Astrocyte of the spinal cord (primary cell): ENCODE results near the gene SYNDIG1.
A peak's percentile ranks its signal among the peaks of the same experiment; 100 is the strongest.

Experiments
- DNase-seq: peaks from one replicate; pipeline ENCODE4 v3.0.0; 2011; ENCODE audit warnings: low read depth, low spot score
- H3K4me3 ChIP-seq: 2 replicates; pipeline ENCODE4 v1.5.1; 2011; ENCODE audit warnings: low read depth, mild to moderate bottlenecking, low read length, moderate library complexity
- in situ Hi-C: cut with HindIII; loops from 2 replicates; pipeline ENCODE4 v1.10.0; 2017; ENCODE audit warnings: low sequenced_read_pairs
- TF ChIP-seq, protein P1 (sequence below): IDR thresholded peaks from 2 replicates; pipeline ENCODE4 v1.5.1; 2012; ENCODE audit warnings: low read depth, mild to moderate bottlenecking, low read length, inconsistent platforms

Gene SYNDIG1

DNA sequence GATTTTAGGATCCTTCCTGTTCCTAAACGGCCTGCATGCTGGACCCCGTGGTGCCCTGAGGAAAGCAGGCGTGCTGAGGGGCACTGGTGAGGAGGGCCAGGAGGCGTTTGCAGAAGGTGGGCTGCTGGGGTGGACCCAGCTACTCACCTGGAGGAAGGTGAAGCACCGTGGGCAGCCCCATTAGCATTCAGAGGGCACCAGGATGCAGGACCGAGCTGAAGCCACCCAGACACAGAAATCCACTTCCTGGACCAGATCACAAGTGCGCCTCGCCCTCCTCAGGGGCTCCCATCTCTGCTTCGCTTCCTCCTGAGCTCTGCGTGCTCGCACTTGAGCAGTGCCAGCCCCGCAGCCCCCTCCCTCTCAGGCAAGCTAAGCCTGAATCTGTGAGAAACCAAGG is 187.0 kb downstream of the SYNDIG1 start:
- in situ Hi-C loops: no loop called here
- TF ChIP-seq, protein P1, sequence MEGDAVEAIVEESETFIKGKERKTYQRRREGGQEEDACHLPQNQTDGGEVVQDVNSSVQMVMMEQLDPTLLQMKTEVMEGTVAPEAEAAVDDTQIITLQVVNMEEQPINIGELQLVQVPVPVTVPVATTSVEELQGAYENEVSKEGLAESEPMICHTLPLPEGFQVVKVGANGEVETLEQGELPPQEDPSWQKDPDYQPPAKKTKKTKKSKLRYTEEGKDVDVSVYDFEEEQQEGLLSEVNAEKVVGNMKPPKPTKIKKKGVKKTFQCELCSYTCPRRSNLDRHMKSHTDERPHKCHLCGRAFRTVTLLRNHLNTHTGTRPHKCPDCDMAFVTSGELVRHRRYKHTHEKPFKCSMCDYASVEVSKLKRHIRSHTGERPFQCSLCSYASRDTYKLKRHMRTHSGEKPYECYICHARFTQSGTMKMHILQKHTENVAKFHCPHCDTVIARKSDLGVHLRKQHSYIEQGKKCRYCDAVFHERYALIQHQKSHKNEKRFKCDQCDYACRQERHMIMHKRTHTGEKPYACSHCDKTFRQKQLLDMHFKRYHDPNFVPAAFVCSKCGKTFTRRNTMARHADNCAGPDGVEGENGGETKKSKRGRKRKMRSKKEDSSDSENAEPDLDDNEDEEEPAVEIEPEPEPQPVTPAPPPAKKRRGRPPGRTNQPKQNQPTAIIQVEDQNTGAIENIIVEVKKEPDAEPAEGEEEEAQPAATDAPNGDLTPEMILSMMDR: no peak

GRCh38 chr20:24657196-24657595 is 187.8 kb downstream of the SYNDIG1 start:
- TF ChIP-seq, protein P1: peak; percentile 46
- peak; percentile 91 for DNase-seq
- no peak overlapping the region for H3K4me3 ChIP-seq
- in situ Hi-C loops: no loop called here

More for the DNA sequence above, 187.0 kb downstream of the SYNDIG1 start:
- no peak overlapping the region for H3K4me3 ChIP-seq
- DNase-seq: no peak

- TF ChIP-seq, protein P1: no peak
- peak; percentile 89 for DNase-seq
- H3K4me3 ChIP-seq: no peak overlapping the region
- in situ Hi-C loops: no loop called here
Observed at GRCh38 chr20:24657878-24658620, 188.6 kb downstream of the SYNDIG1 start.

DNA sequence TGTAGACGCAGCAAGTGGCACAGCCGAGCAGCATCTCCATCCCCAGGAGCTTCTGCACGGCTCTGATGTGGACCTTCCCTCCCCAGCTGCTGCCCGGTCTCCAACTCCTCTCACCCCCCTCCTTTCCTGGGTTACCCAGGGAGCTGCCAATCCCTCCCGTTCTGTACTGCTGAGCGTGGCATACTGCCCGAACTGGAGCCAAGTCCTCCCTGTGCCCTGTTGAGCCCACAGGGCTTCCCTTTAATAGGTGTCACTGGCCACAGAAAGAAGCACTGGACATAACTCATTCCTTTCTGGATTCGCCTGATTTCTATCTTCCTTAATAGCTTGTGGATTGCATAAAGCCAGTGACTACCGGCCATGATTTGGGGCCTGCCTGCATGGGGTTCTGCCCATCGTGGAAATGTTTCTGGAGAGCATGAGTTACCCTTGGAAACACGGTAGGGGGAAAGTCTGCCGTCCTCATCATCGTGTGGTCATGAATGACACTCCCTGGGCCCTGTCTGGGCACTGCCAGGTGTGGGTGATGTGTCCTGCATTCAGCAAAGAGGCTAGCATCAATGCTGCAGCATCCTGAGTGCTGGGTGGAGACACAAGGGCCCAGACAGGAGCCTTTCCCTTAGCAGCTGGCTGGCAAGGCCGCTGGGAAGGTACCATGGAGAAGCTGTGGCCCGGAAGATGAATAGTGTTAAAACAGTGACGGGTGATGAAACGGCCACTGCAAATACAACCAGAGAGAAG is 189.7 kb downstream of the SYNDIG1 start:
- TF ChIP-seq, protein P1: no peak
- H3K4me3 ChIP-seq: no peak overlapping the region
- in situ Hi-C loops: no loop called here
- no peak for DNase-seq

GRCh38 chr20:24659835-24660234 is 190.4 kb downstream of the SYNDIG1 start:
- in situ Hi-C loops: no loop called here
- no peak for DNase-seq
- TF ChIP-seq, protein P1: no peak
- no peak overlapping the region for H3K4me3 ChIP-seq

DNA sequence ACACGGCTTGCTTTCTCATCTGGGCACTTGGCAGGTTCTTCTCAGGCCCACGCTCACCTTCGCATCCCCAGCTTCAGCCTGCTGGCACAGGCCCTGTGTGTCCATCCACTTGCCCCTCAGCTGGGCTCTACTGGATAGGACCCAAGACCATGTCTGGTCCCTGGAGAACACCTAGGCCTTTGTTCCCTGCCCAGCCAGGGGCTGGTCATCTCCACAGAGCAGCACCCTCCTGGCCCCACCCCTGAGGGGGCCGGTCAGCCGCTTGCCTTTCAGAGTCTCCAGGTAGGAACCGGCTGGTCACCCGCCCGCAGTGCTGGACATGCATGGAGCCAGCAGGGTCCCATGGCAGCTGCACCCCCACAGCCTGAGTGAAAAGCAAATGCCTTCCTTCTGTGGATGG is 191.2 kb downstream of the SYNDIG1 start:
- no peak for DNase-seq
- TF ChIP-seq, protein P1: no peak
- no peak overlapping the region for H3K4me3 ChIP-seq
- in situ Hi-C loops: no loop called here
